Activated naive CD8-positive, alpha-beta T cell (primary cell): ENCODE results near the gene SIGLEC15.

Source experiments
- H3K27ac Mint-ChIP-seq: one replicate; pipeline ENCODE4 v1.8.0; 2021; ENCODE audit warnings: mixed read lengths
- H3K27me3 Mint-ChIP-seq: one replicate; pipeline ENCODE4 v1.8.0; 2021; ENCODE audit warnings: mixed read lengths
- H3K36me3 Mint-ChIP-seq: one replicate; pipeline ENCODE4 v1.8.0; 2021; ENCODE audit warnings: mixed read lengths
- H3K4me1 Mint-ChIP-seq: one replicate; pipeline ENCODE4 v1.8.0; 2021; ENCODE audit warnings: low read depth, mixed read lengths
- H3K4me3 Mint-ChIP-seq: one replicate; pipeline ENCODE4 v1.8.0; 2021; ENCODE audit warnings: mild to moderate bottlenecking, mixed read lengths
- H3K9me3 Mint-ChIP-seq: one replicate; pipeline ENCODE4 v1.8.0; 2021; ENCODE audit warnings: low read depth, mixed read lengths

The SIGLEC15 gene

GRCh38 chr18:45871431-45872084 is 46.1 kb downstream of the SIGLEC15 start:
- Mint-ChIP-seq H3K4me1 (peaks cover 35% of the 10 kb centered on the region), H3K9me3 (peaks cover 4% of the 10 kb centered on the region), H3K27ac (peak overlapping the region; percentile 3), H3K4me3 (peak overlapping the region; percentile 40), H3K27me3 (no peaks in the 10 kb centered on the region), H3K36me3 (peaks cover 34% of the 10 kb centered on the region)

DNA sequence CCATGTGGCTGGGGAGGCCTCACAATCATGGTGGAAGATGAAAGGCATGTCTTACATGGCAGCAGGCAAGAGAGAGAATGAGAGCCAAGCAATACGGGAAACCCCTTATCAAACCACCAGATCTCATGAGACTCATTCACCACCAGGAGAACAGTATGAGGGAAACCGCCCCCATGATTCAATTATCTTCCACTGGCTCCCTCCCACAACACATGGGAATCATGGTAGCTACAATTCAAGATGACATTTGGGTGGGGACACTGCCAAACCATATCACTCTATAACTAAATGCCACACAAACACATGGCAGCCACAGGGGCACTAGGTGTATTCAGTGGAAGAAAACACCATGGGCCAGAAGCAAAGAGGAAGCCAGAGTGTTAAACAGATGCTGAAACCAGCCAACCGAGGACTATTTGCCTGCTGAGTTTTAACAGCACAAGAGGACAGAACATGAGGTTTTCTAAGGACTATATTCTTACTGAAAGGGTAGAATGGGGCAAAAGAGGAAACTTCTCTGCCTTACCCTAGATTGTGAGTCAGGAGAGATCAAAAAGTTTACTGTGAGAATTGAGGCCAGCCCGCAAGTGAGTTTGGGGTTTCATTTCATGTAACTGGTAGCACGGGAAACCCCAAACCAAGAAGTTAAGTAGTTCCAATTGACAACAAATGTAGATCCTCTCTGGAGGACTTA is 49.2 kb downstream of the SIGLEC15 start:
- H3K36me3 Mint-ChIP-seq = peaks cover 27% of the 10 kb centered on the region

DNA sequence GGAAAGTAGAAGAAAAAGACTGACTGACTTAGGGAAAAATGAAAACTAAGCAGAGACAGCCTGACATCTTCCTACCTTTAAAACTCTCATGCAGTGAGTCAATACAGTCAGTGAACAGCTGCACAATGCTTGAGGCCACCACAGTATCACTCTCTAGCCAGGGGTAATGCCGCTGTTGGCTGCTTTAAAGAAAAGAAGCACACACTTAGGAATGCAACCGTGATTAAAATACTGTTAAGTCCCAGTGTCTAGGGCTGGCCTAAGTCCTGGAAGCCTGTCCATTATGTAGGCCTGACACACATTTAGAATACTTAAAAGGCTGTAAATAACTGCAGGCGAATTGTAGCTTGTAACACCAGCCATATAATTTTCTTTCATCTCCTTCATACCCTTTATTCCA is 50.7 kb downstream of the SIGLEC15 start:
- H3K27me3 Mint-ChIP-seq = no peaks in the 10 kb centered on the region
- H3K4me1 Mint-ChIP-seq = peaks cover 37% of the 10 kb centered on the region
- peaks cover 4% of the 10 kb centered on the region for H3K9me3 Mint-ChIP-seq
- H3K36me3 Mint-ChIP-seq = peaks cover 27% of the 10 kb centered on the region
- no peak overlapping the region for H3K27ac Mint-ChIP-seq
- no peak overlapping the region for H3K4me3 Mint-ChIP-seq

More for the DNA sequence above, 49.2 kb downstream of the SIGLEC15 start:
- H3K27me3 Mint-ChIP-seq = no peaks in the 10 kb centered on the region
- peaks cover 4% of the 10 kb centered on the region for H3K9me3 Mint-ChIP-seq
- peak overlapping the region; percentile 64 for H3K4me3 Mint-ChIP-seq
- peaks cover 34% of the 10 kb centered on the region for H3K4me1 Mint-ChIP-seq
- H3K27ac Mint-ChIP-seq = peak overlapping the region; percentile 96

- H3K4me3 Mint-ChIP-seq = no peak overlapping the region
- H3K27ac Mint-ChIP-seq = no peak overlapping the region
- H3K27me3 Mint-ChIP-seq = no peaks in the 10 kb centered on the region
- peaks cover 32% of the 10 kb centered on the region for H3K4me1 Mint-ChIP-seq
- H3K36me3 Mint-ChIP-seq = peaks cover 21% of the 10 kb centered on the region
- H3K9me3 Mint-ChIP-seq = peaks cover 4% of the 10 kb centered on the region
Observed at GRCh38 chr18:45877403-45877802, 51.9 kb downstream of the SIGLEC15 start.

DNA sequence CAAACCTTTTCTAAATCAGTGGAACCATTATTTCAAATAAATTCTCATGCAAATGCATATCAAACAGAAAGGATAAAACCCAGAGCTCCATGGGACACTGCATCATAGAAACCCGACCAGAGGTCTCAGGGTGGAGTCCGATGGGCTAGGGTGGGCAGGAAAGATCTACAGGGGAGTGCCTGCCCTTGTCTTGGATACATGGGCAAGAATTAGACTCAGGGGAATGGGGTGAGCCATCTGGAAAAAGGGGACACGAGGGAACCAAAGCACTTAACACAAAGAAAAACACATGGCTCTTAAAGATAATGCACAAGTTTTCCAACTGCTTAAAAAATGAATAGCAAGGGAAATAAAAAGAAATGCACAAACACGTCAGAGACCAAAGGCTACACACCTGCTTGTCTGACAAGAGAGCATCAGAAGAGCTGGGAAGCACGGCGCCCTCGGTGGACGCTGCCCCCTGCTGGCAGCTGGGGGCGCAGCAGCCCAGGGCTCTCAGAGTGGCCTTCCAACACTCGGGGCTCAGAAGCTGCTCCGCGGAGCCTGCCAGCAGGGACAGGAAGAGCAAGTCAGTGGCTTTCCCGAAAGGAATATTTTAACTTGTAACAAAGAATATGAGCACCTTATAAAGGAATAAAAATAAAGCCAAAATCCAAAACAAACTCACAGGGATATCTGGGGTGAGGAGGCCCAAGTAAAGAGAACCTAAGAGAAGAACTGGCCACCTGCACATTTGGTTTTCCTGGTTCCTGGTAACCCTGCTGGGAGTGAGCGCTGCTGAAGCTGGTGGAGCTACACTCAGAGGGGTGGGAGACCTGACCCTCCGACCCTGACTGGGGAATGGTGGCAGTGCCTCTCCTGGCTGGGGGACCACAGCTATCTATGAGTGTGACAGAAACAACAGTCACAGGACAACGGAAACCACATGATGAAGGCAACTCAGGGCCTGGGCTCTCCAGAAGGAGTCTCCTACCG is 54.5 kb downstream of the SIGLEC15 start:
- Mint-ChIP-seq H3K27ac (peak overlapping the region; percentile 7), H3K27me3 (no peaks in the 10 kb centered on the region), H3K4me1 (peaks cover 17% of the 10 kb centered on the region), H3K9me3 (no peaks in the 10 kb centered on the region), H3K36me3 (peaks cover 15% of the 10 kb centered on the region), H3K4me3 (no peak overlapping the region)

DNA sequence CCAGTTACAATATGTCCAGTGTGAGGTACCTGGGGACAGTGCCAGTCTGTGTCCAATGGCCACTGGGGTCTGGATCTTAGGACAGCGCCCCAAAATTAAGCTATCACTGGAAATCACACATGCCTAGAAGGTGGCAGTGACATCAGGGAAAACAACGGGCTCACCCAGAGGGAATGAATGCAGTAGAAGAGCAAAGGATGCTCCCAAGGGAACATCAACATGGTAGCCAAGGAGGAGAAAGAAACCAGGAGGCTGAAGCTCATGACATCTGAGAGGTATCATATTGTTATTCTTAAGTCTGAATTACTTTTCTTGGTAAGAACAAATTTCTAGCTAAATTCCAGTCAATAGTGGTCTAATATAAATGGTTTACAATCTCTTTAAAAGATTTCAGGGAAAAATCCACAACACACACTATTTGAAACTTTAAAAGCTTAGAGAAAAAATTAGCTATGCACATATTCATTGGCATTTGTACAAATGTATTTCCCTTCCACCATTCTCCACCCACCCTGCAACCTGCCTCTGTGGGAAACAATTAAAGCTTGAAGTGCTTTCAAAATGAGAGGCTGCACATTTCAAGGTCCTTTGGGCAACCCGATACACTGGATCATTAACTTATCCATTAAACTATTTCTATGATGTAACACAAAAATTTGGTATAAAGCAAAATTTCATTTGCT is 55.5 kb downstream of the SIGLEC15 start:
- no peak overlapping the region for H3K27ac Mint-ChIP-seq
- peaks cover 11% of the 10 kb centered on the region for H3K4me1 Mint-ChIP-seq
- H3K36me3 Mint-ChIP-seq = peaks cover 10% of the 10 kb centered on the region
- H3K9me3 Mint-ChIP-seq = no peaks in the 10 kb centered on the region
- H3K27me3 Mint-ChIP-seq = no peaks in the 10 kb centered on the region
- no peak overlapping the region for H3K4me3 Mint-ChIP-seq

- no peak overlapping the region for H3K27ac Mint-ChIP-seq
- H3K9me3 Mint-ChIP-seq = no peaks in the 10 kb centered on the region
- no peaks in the 10 kb centered on the region for H3K4me1 Mint-ChIP-seq
- no peaks in the 10 kb centered on the region for H3K27me3 Mint-ChIP-seq
- H3K4me3 Mint-ChIP-seq = no peak overlapping the region
- H3K36me3 Mint-ChIP-seq = peaks cover 7% of the 10 kb centered on the region
Observed at GRCh38 chr18:45887585-45887984, 62.1 kb downstream of the SIGLEC15 start.

DNA sequence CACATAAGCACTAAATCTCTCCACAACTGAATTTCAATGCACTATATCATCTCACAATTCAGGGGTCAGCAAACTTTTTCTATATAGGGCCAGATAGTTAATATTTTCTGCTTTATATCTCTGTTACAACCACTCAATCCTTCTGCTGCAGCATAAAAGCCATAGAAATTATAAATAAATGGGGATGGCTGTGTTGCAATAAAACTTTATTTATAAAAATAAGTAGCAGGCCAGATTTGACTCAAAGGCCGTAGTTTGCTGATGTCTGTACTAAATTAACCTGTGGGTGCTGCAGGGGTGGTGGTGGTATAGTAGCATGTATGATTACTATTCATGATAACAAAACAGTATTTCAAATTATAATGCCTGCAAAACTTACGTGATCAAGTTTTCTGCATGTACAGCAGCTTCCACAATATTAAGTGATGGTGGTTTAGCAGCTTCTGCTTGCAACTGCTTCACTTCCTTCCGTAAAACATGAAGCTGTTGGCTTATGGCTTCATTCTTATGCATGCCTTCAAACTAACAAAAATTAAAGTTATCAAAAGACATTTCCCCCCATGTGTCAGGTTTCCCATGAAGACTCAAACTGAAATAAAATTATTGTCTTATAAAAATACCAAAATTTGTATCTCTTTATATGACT is 64.1 kb downstream of the SIGLEC15 start:
- Mint-ChIP-seq H3K9me3 (no peaks in the 10 kb centered on the region), H3K27ac (no peak overlapping the region), H3K4me3 (no peak overlapping the region), H3K4me1 (no peaks in the 10 kb centered on the region), H3K27me3 (no peaks in the 10 kb centered on the region), H3K36me3 (peaks cover 5% of the 10 kb centered on the region)

- Mint-ChIP-seq H3K9me3 (no peaks in the 10 kb centered on the region), H3K36me3 (peaks cover 5% of the 10 kb centered on the region), H3K27me3 (no peaks in the 10 kb centered on the region)
Observed at GRCh38 chr18:45890606-45891005, 65.1 kb downstream of the SIGLEC15 start.

DNA sequence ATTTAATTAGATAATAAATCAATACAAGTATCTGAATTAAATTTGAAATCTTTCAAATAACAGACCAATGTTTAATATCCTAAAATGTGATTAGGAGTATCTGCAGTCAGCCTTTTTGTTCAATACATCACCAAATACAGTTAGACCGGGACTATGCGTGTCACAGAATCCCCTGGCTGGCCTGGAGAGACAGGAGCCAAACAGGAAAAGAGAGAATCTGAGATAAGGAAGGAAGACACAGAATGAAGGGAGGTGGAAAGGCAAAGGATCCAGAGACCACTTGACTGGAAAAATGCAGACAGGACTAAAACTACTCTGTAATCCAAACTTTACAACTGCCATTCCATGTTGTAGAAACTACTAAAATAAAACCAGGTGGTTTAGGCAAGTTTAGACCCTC is 66.3 kb downstream of the SIGLEC15 start:
- H3K27me3 Mint-ChIP-seq = no peaks in the 10 kb centered on the region
- H3K36me3 Mint-ChIP-seq = peaks cover 5% of the 10 kb centered on the region
- H3K27ac Mint-ChIP-seq = no peak overlapping the region
- H3K9me3 Mint-ChIP-seq = no peaks in the 10 kb centered on the region
- no peak overlapping the region for H3K4me3 Mint-ChIP-seq
- H3K4me1 Mint-ChIP-seq = no peaks in the 10 kb centered on the region

More at GRCh38 chr18:45890606-45891005, 65.1 kb downstream of the SIGLEC15 start:
- Mint-ChIP-seq H3K4me1 (no peaks in the 10 kb centered on the region), H3K4me3 (no peak overlapping the region), H3K27ac (peak overlapping the region; percentile 25)
